Activated T-cell treated with anti-CD3 and anti-CD28 coated beads for 24 hours (primary cell): ENCODE measurements around the gene GLCE.
"Not testable (repeated sequence)": the region's sequence is repeated elsewhere in the genome, so short reads cannot be mapped to it uniquely, and the experiment has no call there.

Experiments
- DNase-seq: peaks from one replicate; pipeline ENCODE4 v3.0.0-alpha.2; 2020; ENCODE audit warnings: low read depth

Gene GLCE

DNA sequence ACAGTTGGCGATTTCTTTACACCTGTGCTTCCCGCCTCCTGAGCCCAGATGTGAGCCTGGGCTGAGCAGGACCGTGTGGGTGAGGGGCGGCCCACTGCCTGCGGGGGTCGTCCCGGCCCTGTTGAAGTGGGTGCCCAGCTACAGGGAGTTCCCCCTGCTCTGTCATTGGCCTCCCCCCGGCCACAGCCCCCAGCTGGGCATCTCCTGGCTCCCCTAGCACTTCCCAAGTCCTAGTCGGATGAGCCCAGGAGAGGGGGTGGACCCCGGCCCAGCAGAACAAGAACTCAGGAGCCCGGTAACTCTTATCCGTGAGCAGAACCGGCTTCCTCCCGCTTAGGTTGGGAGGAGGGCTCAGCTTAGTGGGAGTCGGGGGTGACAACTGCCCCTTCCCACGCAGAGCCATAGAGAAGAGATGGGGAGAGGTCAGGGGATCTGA lies 139.0 kb downstream of the GLCE start:
- DNase-seq, result no peak

DNA sequence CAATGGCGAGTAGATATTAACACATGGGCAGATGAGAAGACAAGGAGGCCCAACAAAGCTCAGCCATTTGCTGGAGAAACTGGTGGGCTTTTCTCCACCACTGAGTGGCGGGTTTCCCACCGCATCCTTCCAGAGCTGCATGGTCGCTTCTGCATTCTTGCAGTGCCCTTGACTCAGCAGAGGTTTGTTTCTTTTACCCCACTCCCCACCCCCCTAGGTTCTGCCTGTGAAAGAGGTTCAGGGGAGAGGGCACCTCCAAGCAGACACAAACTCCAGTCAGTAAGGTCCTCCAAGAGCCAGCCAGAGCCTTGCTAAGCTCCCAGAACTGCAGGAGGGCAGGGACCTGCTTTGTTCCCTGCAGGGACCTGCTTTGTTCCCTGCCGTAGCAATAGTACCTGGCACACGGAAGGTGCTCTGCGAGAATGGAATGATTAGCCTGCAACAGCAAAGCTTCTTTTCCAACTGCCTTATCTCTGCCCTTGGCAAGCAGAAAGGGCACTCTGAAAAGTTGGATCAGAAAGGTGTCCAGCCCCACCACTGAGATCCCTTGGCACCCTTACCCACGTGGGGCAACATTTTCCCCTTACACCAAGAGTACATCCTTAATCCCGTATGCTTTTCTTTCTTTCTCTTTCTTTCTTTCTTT lies 139.6 kb downstream of the GLCE start:
- DNase-seq, result no peak

DNA sequence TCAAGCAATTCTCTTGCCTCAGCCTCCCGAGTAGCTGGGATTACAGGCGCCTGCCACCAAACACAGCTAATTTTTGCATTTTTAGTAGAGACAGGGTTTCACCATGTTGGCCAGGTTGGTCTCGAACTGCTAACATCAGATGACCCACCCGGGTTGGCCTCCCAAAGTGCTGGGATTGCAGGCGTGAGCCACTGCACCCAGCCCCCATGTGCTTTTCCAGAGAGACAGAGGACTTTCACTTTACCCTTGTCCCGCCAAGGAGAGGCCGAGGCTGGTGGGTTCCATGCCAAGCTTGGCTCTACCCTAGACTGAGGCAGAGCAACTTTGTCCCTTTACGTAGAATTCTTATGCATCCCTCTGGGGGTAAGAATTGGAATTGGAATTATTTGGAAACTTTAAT lies 140.7 kb downstream of the GLCE start:
- not testable (repeated sequence) for DNase-seq

DNA sequence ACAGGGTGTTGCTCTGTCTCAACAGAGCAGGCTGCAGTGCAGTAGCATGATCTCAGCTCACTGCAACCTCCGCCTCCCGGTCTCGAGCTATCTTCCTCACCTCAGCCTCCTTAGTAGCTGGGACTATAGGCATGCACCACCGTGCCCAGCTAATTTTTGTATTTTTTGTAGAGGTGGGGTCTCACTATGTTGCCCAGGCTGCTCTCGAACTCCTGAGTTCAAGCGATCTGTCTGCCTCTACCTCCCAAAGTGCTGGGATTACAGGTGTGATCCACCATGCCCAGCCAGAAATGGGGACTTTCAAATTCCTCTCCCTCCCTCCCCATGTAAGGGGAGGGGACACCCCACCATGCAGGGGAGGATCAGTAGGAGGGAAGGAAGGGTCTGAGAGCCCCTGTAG lies 141.7 kb downstream of the GLCE start:
- not testable (repeated sequence) for DNase-seq

DNA sequence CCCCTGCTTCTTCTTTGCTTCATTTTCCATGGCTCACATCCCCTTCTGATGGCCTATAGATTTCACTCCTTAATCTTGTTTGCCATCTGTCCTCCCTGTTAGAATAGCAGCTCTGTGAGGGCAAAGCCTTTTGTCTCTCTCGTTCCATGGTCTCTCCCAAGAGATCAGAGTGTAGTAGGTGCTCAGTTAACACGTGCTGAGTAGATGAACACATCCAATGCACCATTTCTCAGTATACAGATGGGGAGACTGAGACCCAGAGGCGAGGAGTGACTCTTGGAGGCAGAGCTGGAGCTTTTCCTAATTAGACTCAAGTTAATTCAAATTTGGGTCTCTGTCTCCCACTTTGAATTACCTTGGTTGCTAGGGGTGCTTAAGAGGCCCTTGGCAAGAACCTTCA lies 142.5 kb downstream of the GLCE start:
- no peak for DNase-seq

DNA sequence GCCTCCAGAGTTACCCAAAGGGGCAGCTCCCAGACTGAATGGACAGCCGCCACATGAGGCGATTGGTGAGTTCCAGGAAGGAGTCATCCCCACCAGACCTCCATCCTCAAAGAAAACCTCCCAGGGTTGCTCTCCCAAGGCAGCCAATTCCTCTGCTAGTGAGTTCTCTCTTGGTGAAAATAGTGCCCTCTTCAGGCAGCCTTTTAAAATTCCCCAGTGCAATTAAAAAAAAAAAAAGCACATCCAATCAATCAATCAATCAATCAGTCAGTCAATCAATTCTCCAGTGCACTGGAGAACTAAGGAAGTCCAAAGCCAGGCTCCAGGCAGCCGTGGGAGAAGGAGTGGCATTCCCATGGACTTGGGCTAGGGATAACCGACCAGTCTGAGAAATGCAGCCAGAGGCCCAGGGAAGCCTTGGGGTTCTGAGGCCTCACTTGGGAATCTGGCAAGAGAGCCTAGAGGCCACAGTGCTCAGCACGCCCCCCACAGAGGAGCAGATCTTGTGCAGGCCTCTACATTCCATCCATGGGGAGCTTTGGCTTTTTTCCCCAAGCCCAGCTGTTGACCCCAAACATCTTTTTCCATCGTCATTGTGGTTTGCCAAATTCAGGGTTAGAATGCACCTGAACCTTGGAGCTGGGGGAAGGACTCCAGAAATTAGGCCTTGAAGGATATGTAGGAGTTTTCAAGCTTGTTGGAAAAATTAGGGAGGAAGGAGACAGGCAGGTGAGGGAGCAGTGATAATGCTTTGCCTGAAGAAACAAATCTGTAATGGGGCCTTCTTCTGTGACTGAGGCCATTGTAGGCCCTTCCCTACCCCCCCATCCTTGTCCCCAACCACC lies 143.1 kb downstream of the GLCE start:
- no peak for DNase-seq

DNA sequence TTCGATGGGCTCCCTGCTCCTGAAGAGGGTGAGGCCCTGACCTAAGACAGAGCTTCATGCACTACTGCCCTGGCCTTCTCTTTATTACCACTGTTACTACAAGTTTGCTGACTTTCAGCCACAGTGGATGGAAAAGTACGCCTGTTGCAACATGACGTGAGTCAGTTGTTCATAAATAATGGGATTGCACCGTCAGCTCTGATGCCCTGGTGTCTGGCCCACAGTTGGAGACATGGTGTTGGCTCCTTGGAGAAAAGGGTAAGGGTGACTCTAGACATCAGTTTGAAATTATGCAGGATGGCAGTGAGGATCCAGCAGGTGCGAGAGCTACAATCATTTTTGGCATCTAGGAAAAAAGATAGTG lies 143.7 kb downstream of the GLCE start:
- no peak for DNase-seq

DNA sequence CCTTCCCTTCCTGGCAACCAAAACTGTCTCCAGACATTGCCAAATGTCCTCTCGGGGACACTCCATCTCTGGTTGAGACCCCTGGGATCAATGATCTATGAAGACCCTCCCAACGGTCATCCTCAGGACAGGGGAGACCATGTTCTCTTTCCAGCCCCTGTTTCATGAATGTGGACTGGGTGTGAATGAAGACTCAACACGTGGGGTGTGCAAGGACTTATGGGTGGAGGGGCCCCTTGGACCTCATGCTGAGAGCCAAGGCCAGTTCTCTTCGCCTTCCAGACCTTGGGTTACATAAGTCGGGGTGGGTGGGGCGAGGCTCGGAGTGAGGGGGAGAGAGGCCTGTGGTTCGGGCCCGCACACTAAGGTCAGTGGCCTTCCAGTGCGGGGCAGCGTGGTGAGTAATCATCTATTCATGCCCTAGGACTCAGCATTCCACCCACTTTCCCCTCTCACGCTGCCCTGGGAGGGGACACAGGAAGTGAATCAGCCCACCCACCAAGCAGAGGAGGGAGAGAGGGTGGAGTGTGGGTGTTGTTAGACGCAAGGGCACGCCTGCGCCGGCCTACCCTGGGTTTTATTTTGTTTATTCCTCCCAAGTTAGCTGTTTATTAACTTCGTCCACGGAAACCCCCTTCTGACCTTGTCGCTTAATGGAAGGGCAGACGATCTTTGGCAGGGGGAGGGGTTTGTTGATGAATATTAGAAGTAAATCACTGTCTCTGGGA lies 144.9 kb downstream of the GLCE start:
- no peak for DNase-seq

DNA sequence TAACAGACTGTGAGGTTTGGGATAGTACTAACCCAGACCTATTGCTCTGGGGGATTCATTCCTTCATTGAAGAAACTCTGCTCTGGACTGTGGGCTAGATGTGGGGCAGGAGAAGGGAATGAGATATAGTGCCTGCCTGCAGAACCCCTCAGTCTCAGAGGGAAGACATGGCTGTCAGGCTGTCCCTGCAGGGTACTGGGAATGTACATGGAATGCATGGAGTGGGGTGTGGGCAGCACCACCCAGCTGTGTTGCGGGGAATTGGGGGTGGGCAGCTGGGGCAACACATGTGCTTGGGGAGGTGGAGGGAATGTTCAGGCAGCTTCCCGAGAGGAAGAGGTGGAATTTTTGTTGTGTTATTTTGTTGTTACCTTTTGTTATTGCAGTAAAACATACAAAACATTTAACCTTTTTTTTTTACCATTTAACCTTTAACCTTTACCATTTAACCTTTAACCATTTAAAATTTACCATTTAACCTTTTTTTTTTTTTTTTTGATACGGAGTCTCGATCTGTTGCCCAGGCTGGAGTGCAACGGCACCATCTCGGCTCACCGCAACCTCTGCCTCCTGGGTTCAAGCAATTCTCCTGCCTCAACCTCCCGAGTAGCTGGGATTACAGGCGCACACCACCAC lies 145.6 kb downstream of the GLCE start:
- DNase-seq, result no peak

DNA sequence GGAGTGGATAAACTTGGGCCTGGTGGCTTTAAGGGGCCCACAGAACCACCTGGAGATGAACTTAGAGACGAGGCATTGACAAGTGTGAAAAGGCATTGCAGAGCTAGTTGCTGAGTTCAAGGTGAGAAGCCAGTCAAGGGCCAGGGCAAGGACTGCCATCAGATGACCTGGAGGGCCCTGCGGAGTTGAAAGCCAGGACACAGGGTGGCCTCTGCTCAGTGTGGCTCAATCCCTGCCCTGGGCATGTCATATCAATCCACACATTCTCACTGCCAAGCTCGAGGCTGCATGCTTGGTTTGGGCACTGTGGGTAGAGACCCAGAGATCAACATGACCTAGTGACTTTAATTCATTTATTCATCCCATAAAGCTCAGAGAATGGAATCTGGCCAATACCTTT lies 147.5 kb downstream of the GLCE start:
- DNase-seq, result no peak

DNA sequence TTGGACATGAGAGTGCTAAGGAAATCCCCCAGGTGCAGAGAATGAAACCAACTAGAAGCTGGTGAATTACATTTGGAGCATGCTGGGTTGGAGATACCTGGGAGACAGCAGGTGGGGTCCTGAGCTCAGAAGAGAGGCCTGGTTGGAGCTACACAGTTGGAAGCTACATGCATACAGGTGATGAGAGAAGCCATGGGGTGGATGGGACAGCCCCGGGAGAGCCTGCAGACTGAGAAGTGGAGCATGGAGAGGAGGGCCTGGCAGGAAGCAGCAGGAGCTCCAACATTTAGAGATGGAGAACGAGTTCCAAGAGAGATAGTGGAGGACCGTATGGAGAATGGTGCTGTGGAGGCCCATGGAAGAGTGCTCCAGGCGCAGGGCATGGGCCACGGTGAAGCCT lies 148.5 kb downstream of the GLCE start:
- DNase-seq, result no peak

DNA sequence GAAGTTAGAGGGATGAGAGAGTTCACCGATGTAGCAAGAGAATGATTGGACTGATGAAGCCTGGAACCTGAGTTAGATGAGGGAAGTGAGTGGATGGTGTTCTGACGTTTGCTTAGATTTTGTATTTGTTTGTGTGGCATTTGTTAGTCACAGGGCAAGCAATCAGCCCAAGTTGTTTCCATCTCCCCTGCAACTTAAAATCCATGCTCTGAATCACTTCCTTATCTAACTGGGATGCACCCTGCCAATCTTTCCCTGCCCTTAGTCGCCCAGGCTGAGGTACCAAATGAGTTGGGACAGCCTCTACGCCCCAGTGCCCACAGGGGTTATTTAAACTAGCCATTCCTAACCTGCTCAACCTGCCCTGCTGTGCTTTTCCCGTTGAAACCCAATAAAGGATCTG lies 150.9 kb downstream of the GLCE start:
- no peak for DNase-seq

DNA sequence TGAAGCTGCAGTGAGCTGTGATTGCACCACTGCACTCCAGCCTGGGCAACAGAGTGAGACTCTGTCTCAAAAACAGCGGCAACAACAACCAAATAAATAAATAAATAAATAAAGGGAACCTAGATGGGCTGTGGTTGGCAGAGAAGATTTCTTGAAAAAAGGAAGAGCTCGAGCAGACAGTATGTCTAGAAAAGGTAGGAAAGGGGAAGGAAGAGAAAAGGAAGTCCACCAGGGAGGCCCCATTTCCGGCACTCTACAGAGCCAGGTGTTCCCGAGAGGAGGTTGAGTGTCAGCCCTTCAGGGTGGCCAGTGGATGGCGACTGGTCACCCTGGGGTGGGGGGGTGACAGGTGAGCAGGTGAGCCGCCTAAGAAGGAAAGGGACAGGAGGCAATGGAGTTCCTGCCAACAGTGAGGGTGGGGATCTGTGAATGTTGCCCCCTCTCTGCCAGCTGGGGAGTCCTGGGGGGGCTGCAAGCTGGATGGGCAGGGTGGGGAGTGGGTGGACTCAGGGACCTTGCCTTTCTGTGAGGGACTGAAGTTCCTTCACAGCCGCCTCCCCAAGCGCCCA lies 153.1 kb downstream of the GLCE start:
- no peak for DNase-seq

DNA sequence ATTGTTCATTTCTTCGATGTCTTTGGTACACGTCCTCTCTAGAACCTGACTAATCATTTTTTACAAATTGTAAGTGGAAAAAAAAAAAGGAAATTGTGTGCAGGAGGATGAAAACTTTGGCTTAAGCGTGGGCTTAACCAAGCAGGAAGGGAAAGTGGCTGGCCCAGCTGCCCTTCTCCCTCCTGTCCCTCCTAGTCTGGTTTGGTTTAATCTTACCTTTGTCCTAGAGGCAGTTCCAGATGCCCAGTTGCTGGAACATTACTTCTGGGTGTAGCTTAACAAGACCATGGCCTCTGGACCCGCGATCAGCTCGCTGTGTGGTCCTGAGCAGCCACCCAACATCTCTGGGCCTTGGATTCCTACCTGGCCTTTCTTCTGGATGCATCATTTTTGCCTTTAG lies 153.7 kb downstream of the GLCE start:
- no peak for DNase-seq

DNA sequence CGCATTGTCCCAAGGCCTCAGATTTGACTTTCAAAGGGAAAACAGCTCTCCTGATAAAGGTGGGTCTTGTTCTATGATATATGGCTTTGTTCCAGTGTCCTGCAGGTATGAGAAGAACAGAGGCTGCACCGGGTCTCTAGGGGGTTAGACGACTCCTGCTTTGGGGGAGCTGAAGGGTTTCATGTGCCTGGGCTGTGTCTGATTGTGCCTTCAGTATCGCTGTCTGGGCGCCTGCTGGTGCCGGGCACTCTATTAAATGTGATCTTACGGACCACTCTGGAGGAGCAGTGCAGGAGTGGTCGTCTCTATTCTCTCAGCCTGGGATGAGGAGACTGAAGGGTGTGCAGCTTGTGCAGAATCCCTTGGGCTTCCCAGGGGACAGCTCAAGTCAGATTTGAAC lies 154.3 kb downstream of the GLCE start:
- DNase-seq, result no peak

DNA sequence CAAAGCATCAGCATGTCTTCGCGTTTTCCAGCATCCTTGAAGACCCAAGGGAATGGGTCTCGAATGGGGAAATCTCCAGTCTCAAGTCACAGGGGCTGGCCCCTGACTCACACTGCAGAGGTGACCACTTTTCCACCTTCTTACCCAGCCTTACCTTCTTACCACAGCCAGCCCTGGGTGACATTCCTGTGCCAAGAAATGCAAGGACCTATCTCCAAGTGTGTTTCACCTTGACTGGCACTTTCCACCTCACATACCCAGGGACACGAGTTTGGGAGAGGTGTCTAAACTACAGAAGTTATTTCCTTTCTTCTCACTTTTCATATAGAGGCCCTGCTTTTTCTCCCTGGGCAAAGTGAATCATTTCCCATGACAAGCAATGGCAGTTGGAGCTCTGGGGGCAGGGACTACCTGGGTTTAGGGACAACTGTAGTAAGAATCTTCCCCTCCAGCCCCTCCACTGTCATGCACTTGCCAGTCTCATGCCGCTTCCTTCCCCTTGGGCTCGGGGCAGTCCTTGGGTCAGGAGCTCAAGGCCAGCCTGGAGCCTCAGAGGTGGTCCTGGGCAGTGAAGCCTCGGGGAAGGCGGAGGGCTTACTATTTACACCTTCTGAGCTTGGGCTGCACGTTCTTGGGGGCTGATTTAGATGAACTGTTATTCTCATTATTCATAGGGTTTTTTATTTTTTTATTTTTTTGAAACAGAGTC lies 155.1 kb downstream of the GLCE start:
- no peak for DNase-seq

DNA sequence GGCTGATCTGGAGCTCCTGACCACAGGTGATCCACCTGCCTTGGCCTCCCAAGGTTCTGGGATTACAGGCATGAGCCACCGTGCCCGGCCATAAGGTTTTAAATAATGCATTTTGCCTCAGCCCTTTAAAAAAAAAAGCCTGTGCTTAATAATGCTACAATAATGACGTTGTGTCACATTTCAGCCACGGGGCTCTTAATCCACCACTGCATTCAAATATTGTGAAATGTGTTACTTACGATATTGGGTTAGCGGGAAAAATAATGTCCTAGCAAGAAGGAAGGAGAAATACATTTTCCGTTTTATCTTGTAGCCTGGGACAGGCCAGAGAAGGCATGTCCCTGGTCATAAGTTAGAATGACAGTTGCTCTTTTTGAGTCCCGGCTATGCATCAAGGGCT lies 155.9 kb downstream of the GLCE start:
- DNase-seq, result no peak

DNA sequence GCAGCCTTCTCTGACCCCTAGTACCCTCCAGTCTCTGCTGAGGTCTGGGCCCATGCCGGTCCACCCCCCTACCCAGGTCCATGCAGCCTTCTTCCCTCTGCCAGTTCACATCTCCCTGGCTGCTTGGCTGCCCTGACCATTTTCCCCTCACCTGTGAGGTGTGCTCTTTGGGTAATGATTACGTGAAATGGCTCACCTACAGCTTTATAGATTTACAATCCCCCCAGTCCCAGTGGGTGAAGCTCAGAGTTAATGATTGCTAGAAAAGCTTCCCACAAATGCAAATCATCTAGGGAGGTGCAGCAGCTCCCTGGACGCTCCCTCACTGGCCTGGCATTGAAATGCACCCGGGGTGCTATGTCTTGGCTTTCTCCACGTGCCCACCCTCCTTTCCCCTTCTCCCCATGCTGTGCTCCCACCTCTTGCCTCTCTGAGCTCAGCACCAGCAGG lies 157.0 kb downstream of the GLCE start:
- DNase-seq, result no peak

DNA sequence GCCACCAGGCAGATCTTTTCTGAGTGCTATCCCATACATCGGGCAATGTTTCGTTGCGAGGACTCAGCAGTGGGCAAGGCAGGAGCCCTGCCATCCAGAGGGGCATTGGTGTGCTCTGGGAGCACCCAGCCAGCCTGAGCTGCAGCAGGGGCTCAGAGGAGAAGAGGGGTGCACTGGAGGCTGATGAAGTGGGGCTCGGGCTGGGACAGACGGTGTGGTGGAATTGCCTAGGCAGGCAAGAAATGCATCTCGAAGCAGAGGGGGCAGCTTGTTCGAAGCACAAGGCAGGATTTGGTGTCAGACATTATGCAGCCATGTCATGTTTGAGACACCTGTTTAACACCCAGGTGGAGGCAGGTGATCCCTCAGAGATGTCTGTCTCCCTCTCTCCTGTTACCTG lies 157.6 kb downstream of the GLCE start:
- no peak for DNase-seq

DNA sequence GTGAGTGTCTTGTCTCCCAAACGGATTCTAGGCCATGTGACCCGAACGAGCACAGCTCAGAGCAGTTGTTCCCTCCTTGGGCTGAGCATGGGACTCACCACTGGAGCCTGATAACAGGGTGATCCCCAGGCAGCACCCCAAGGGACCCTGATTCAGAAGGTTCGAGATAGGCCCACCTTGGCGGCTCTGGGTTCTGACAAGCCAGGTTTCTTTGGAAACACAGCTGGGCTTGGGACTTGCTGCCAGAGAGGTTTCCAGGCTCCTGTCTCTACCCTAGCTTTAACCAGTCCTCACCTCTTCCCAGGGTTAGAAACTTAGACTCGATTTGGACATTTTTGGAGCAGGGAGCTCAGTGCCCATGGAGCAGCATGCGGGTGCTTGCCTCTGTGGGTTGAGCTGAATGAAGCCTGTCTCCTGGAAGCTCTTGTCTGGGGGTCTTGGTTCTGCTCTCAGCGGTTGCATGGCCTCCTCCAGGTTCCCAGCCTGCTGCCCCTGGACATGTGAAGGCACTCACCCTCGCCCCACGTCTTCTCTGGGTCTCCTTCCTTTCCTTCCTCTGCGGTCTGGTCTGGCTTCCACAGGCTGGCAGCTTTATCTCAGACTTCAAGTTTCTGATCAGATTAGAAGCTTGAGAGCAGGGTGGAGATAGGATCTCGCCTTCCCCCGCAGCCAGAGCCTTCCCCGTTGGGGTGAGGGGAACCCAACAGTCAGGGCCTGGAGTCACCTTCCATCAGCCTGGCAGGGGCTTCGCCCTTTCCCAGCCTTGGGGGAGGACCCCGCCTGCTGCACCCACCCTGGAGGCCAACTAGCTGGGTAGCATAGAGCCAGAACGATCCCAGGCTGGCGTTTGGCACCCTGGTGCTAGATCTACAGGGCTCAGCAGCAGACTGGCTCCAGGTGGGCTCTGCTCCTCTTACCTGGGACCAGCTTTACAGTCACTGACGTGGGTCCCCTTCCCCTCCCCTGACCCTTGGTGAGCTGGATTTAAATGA lies 159.2 kb downstream of the GLCE start:
- DNase-seq, result no peak
